Duodenal mucosa (tissue), 2 donors: Measurements from ENCODE around the gene COL4A4.

Experiments used
- H3K27ac ChIP-seq: one replicate; pipeline ENCODE4 v1.7.0; 2013; ENCODE audit warnings: low read depth, low read length
- H3K27me3 ChIP-seq, 2 donors: one replicate each; pipeline ENCODE4 v1.7.0; 2013; ENCODE audit warnings: low read length in 2 of 2, control low read depth in 1 of 2; ENCODE audit not compliant: insufficient read depth in 2 of 2, control insufficient read depth in 1 of 2
- H3K36me3 ChIP-seq, 2 donors: one replicate each; pipeline ENCODE4 v1.7.0; 2013; ENCODE audit warnings: low read length in 2 of 2, control low read depth in 1 of 2; ENCODE audit not compliant: insufficient read depth in 2 of 2, control insufficient read depth in 1 of 2
- H3K4me1 ChIP-seq, 2 donors: one replicate each; pipeline ENCODE4 v1.7.0; 2013; ENCODE audit warnings: low read length in 2 of 2, control low read depth in 1 of 2; ENCODE audit not compliant: insufficient read depth in 2 of 2, control insufficient read depth in 1 of 2
- H3K4me3 ChIP-seq, 2 donors: one replicate each; pipeline ENCODE4 v1.7.0; 2013; ENCODE audit warnings: low read length in 2 of 2, low read depth in 1 of 2
- H3K9ac ChIP-seq, 2 donors: one replicate each; pipeline ENCODE4 v1.7.0; 2013; ENCODE audit warnings: low read length in 2 of 2, low read depth in 1 of 2
- H3K9me3 ChIP-seq, 2 donors: one replicate each; pipeline ENCODE4 v1.7.0; 2013; ENCODE audit warnings: low read length in 2 of 2, control low read depth in 1 of 2; ENCODE audit not compliant: control insufficient read depth in 1 of 2

Gene COL4A4

GRCh38 chr2:227147023-227147422, 17.0 kb downstream of the COL4A4 start:
- H3K9me3 ChIP-seq = no peaks in the 10 kb centered on the region
- H3K9ac ChIP-seq = no peak overlapping the region
- no peaks in the 10 kb centered on the region for H3K36me3 ChIP-seq
- H3K4me1 ChIP-seq = no peaks in the 10 kb centered on the region
- no peak overlapping the region for H3K4me3 ChIP-seq
- H3K27me3 ChIP-seq = no peaks in the 10 kb centered on the region
- H3K27ac ChIP-seq = no peak overlapping the region

DNA sequence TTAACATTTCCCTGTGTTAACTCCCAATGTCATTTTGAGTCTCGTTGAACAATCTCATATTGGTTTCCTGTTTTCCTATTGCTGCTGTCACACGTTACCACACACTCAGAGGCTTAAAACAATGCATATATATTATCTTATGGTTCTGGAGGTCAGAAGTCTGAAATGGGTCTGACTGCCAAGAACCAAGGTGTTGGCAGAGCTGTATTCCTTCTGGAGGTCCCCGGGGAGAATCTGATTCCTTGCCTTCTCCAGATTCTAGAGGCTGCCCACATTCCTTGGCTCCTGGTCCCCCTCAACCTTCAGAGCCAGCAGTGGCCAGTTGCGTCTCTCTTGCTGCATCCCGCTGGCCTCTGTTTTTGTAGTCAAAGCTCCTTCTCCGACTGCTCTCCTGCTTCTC, 17.5 kb downstream of the COL4A4 start:
- Histone ChIP-seq H3K36me3 (no peaks in the 10 kb centered on the region), H3K9me3 (no peaks in the 10 kb centered on the region), H3K9ac (no peak overlapping the region), H3K4me3 (no peak overlapping the region), H3K4me1 (no peaks in the 10 kb centered on the region), H3K27me3 (no peaks in the 10 kb centered on the region), H3K27ac (no peak overlapping the region)

- Histone ChIP-seq H3K4me1 (no peaks in the 10 kb centered on the region), H3K27ac (no peak overlapping the region), H3K4me3 (no peak overlapping the region), H3K27me3 (no peaks in the 10 kb centered on the region), H3K36me3 (no peaks in the 10 kb centered on the region), H3K9ac (no peak overlapping the region), H3K9me3 (no peaks in the 10 kb centered on the region)
These were observed 20.1 kb downstream of the COL4A4 start for GRCh38 chr2:227143895-227144294.

DNA sequence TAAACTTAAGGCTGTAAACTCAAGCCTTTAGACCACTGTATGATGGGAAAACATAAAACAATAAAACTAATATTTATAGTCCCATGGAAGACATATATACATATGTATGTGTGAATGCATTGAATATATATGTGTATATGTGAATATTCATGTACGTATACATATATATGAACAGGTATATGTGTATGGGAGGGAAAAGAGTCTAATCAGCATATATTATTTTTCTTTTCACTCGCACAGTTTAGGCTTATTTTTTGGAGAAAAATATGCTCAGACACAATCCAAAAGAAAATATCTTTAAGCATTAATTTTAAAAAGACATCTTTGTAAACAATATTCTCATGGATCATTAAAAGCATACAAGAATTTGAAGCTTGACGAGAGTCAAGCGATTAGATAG, 22.7 kb downstream of the COL4A4 start:
- no peaks in the 10 kb centered on the region for H3K9me3 ChIP-seq
- H3K4me1 ChIP-seq = no peaks in the 10 kb centered on the region
- no peak overlapping the region for H3K27ac ChIP-seq
- no peak overlapping the region for H3K4me3 ChIP-seq
- no peaks in the 10 kb centered on the region for H3K36me3 ChIP-seq
- no peaks in the 10 kb centered on the region for H3K27me3 ChIP-seq
- H3K9ac ChIP-seq = no peak overlapping the region

DNA sequence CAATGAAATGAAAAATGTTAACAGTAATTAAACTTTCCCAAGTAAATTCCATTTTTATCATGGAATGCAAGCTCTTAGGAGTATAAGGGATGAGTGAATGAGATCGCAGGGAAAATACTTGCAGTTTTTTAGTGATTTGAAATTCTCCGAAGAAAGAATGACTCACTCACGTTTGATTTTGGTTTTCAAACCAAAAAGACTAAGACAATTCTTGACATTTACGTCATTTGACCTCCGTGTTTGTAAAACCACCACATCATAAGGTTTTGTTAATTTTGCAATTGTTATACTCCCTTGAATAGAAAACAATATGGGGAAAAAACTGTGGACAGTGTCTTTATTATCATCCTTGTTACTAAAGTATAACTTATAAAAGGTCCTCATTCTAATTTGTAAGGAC, 29.4 kb downstream of the COL4A4 start:
- Histone ChIP-seq H3K4me3 (no peak overlapping the region), H3K9ac (no peak overlapping the region), H3K27ac (no peak overlapping the region), H3K4me1 (no peaks in the 10 kb centered on the region), H3K9me3 (no peaks in the 10 kb centered on the region), H3K36me3 (no peaks in the 10 kb centered on the region), H3K27me3 (no peaks in the 10 kb centered on the region)

DNA sequence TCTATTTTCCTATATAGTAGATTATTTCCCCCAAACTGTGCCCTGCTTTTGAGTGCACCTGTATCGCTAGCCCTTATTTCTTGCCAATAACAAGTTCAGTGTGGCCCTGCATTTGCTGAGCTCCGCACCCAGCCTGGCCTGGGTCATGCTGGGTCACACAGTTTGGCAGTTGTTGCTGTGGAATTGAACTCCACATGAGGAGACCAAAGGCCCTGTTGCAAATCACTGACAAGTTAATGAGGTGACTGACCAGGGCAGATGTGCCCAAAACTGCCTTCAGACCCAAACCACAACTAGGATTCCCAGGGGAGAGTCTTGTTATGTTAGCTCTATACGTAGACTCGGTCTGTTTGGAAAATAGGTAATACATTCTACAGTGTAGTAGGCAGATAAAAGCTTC, 31.0 kb downstream of the COL4A4 start:
- H3K9ac ChIP-seq = no peak overlapping the region
- no peak overlapping the region for H3K27ac ChIP-seq
- no peaks in the 10 kb centered on the region for H3K36me3 ChIP-seq
- peaks cover 0 to 5% of the 10 kb centered on the region in 2 donors for H3K27me3 ChIP-seq
- no peak overlapping the region for H3K4me3 ChIP-seq
- H3K9me3 ChIP-seq = no peaks in the 10 kb centered on the region
- H3K4me1 ChIP-seq = no peaks in the 10 kb centered on the region

DNA sequence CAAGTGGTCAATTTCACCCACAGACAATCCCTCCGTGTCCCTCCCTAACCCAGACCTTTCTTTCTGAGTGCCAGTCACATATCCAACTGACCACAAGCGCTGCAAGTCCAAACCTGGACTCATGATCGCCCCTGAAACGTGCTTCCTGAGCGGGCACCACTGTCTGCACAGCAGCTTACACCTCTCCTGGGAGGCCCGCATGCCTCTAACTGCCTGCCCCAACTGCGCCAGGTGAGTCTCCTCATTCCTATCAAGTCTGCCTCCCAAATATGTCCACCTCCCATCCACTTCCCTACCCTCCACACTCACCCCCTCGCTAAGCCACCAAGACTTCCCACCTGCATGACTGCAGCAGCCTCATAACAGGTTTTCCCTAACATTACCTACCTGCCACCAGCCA, 33.4 kb downstream of the COL4A4 start:
- Histone ChIP-seq H3K27me3 (peaks cover 3 to 8% of the 10 kb centered on the region in 2 donors), H3K9ac (no peak overlapping the region), H3K4me3 (no peak overlapping the region), H3K27ac (no peak overlapping the region), H3K4me1 (no peaks in the 10 kb centered on the region), H3K36me3 (no peaks in the 10 kb centered on the region), H3K9me3 (no peaks in the 10 kb centered on the region)

- H3K9ac ChIP-seq = no peak overlapping the region
- H3K4me1 ChIP-seq = no peaks in the 10 kb centered on the region
- peaks cover 3 to 8% of the 10 kb centered on the region in 2 donors for H3K27me3 ChIP-seq
- no peak overlapping the region for H3K27ac ChIP-seq
- no peaks in the 10 kb centered on the region for H3K36me3 ChIP-seq
- H3K4me3 ChIP-seq = no peak overlapping the region
- no peaks in the 10 kb centered on the region for H3K9me3 ChIP-seq
These were observed 36.8 kb downstream of the COL4A4 start for GRCh38 chr2:227127201-227127600.

DNA sequence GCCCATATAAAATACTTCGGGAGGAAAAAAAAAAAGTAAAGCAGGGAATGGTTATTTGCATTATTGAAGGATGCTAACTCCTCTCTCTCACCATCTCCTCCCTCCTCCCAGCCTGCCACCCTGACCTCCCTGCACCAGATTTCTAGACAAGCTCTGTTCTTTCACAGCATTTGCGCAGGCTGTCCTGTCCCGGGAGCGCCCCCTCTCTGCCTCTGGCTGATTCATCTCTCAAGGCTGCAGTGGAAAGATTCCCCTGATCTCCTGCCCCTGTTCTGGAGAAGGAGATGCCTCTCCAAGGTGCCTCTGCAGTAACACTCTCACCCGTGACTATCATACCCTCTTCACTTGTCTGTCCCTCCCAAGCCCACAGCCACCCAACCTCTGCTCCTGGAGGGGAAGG, 38.5 kb downstream of the COL4A4 start:
- Histone ChIP-seq H3K4me3 (no peak overlapping the region), H3K36me3 (no peaks in the 10 kb centered on the region), H3K4me1 (no peaks in the 10 kb centered on the region), H3K27me3 (peaks cover 3 to 8% of the 10 kb centered on the region in 2 donors), H3K27ac (no peak overlapping the region), H3K9ac (no peak overlapping the region), H3K9me3 (no peaks in the 10 kb centered on the region)

- Histone ChIP-seq H3K27ac (no peak overlapping the region), H3K4me3 (no peak overlapping the region), H3K9me3 (no peaks in the 10 kb centered on the region), H3K36me3 (no peaks in the 10 kb centered on the region), H3K9ac (no peak overlapping the region), H3K27me3 (peaks cover 3 to 8% of the 10 kb centered on the region in 2 donors), H3K4me1 (no peaks in the 10 kb centered on the region)
These were observed 39.2 kb downstream of the COL4A4 start for GRCh38 chr2:227124811-227125210.

DNA sequence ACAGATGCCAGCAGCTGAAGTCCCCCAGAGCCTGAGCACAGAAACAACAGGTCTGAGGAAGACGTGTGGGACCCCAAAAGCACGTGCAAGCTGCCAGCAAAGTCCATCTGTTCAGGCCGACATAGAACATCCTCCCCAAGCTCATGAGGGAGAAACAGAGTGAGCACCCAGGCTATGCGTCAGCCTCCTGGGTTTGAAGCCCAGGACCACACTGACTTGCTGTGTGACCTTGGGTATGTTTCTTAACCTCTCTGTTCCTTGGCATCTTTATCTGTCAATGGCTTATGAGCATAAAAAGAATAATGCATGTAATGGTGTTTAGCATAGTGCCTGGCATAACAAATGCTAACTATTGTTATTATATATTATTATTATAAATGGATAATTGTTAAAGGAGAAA, 40.3 kb downstream of the COL4A4 start:
- H3K36me3 ChIP-seq = no peaks in the 10 kb centered on the region

More for the DNA sequence above, 40.3 kb downstream of the COL4A4 start:
- peaks cover 3 to 7% of the 10 kb centered on the region in 2 donors for H3K27me3 ChIP-seq
- no peaks in the 10 kb centered on the region for H3K4me1 ChIP-seq
- H3K9ac ChIP-seq = no peak overlapping the region
- no peak overlapping the region for H3K27ac ChIP-seq
- no peaks in the 10 kb centered on the region for H3K9me3 ChIP-seq
- no peak overlapping the region for H3K4me3 ChIP-seq
